GM10266 (cell line): ENCODE results near the gene BRME1.

Experiments used
- DNase-seq: peaks from one replicate; pipeline ENCODE4 v3.0.0; 2012; ENCODE audit errors: extremely low spot score
- CTCF ChIP-seq: IDR thresholded peaks from 2 replicates; pipeline ENCODE4 v1.5.1; 2012; ENCODE audit warnings: mild to moderate bottlenecking, low read depth; ENCODE audit not compliant: control insufficient read depth, insufficient read depth; ENCODE audit errors: missing control alignments

The BRME1 gene

GRCh38 chr19:13885826-13886365, 20.0 kb downstream of the BRME1 start:
- no peak for DNase-seq
- TF ChIP-seq CTCF = no peak

- DNase-seq = no peak
These were observed 21.0 kb downstream of the BRME1 start for GRCh38 chr19:13884726-13885591.

DNA sequence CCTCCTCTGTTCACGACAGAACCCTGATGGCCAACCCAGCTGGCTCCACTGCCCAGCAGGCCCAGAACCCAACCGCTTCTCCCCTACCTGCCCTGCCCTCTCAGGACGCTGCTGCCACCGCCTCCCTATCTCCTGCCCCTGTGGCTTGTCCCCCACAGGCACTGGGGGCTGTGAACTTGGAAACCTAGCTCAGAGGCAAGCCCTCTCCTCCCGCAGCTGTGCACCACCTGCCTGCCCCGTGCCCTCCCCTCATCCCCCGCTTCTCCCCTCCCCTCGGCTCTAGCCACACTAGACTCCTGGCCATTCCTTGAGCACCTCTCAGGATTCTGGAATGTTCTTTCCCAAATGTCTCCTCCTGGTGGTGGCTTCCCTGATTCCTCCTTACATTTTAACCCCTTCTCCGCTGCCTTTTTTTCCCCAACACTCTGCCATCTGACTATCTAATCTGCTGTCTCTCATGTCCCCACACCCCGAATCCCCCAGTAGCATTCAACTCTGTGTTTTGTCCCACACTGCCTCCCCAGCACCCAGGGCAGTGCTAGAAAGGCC, 22.3 kb downstream of the BRME1 start:
- no peak for DNase-seq

More at GRCh38 chr19:13884726-13885591, 21.0 kb downstream of the BRME1 start:
- no peak for TF ChIP-seq CTCF

GRCh38 chr19:13882836-13883235, 23.1 kb downstream of the BRME1 start:
- no peak for DNase-seq
- no peak for TF ChIP-seq CTCF

More for the DNA sequence above, 22.3 kb downstream of the BRME1 start:
- TF ChIP-seq CTCF = no peak

- DNase-seq = no peak
- no peak for TF ChIP-seq CTCF
These were observed 23.5 kb downstream of the BRME1 start for GRCh38 chr19:13882419-13882795.

GRCh38 chr19:13881692-13882418, 24.1 kb downstream of the BRME1 start:
- DNase-seq = peak; percentile 56
- TF ChIP-seq CTCF = no peak
